Neural progenitor cell (in vitro differentiated cells): ENCODE results near the gene SLC17A4. TPM values are rescaled to one million over a fixed set of nuclear protein-coding genes. Genes with fewer than 3 reads are reported as not detected.
"Not testable (repeated sequence)": the region's sequence is repeated elsewhere in the genome, so short reads cannot be mapped to it uniquely, and the experiment has no call there.

Experiments used
- DNase-seq: peaks from one replicate; pipeline ENCODE4 v3.0.0-alpha.2; 2016; ENCODE audit warnings: low spot score
- H2AFZ ChIP-seq: fragments of 200-600 bp; sonication (generic); replicated peaks from 2 replicates; pipeline ENCODE4 v1.6.1; 2016; ENCODE audit warnings: antibody characterized with exemption
- H3F3A ChIP-seq: fragments of 200-600 bp; sonication (generic); 2 replicates; pipeline ENCODE4 v1.6.1; 2016; ENCODE audit warnings: antibody characterized with exemption, low read depth
- H3K27ac ChIP-seq: fragments of 200-600 bp; sonication (generic); 2 replicates; pipeline ENCODE4 v1.5.1; 2016; ENCODE audit warnings: mild to moderate bottlenecking
- H3K27me3 ChIP-seq: fragments of 200-600 bp; sonication (generic); 2 replicates; pipeline ENCODE4 v1.6.1; 2016; ENCODE audit warnings: mild to moderate bottlenecking, moderate library complexity
- H3K36me3 ChIP-seq: fragments of 200-600 bp; sonication (generic); 2 replicates; pipeline ENCODE4 v1.5.1; 2016
- H3K4me1 ChIP-seq: fragments of 200-600 bp; sonication (generic); 2 replicates; pipeline ENCODE4 v1.6.1; 2016; ENCODE audit warnings: mixed run types
- H3K4me2 ChIP-seq: fragments of 200-600 bp; sonication (generic); 2 replicates; pipeline ENCODE4 v1.6.1; 2016
- H3K4me3 ChIP-seq: fragments of 200-600 bp; sonication (generic); 2 replicates; pipeline ENCODE4 v1.5.1; 2016
- H3K79me2 ChIP-seq: fragments of 200-600 bp; sonication (generic); 2 replicates; pipeline ENCODE4 v1.6.1; 2016; ENCODE audit warnings: low read depth
- H3K9ac ChIP-seq: fragments of 200-600 bp; sonication (generic); 2 replicates; pipeline ENCODE4 v1.6.1; 2016
- H3K9me3 ChIP-seq: fragments of 200-600 bp; sonication (generic); 2 replicates; pipeline ENCODE4 v1.5.1; 2016; ENCODE audit warnings: low read depth
- H4K20me1 ChIP-seq: fragments of 200-600 bp; sonication (generic); 2 replicates; pipeline ENCODE4 v1.6.1; 2016; ENCODE audit warnings: low read depth
- H3K27ac Mint-ChIP-seq: 3 replicates; pipeline ENCODE4 v1.8.0; 2021; ENCODE audit warnings: mixed read lengths
- H3K27me3 Mint-ChIP-seq: 2 replicates; pipeline ENCODE4 v1.8.0; 2022; ENCODE audit warnings: low read depth, mild to moderate bottlenecking, inconsistent platforms, moderate library complexity, mixed read lengths; ENCODE audit not compliant: insufficient read depth
- H3K36me3 Mint-ChIP-seq: 3 replicates; pipeline ENCODE4 v1.8.0; 2021; ENCODE audit warnings: mixed read lengths
- H3K4me1 Mint-ChIP-seq: 3 replicates; pipeline ENCODE4 v1.8.0; 2021; ENCODE audit warnings: mixed read lengths
- H3K4me3 Mint-ChIP-seq: 3 replicates; pipeline ENCODE4 v1.8.0; 2021; ENCODE audit warnings: mild to moderate bottlenecking, moderate library complexity, mixed read lengths
- H3K9me3 Mint-ChIP-seq: 3 replicates; pipeline ENCODE4 v1.8.0; 2020; ENCODE audit warnings: mixed read lengths
- CTCF ChIP-seq: fragments of 200-600 bp; sonication (generic); IDR thresholded peaks from 2 replicates; pipeline ENCODE4 v1.5.1; 2017; ENCODE audit warnings: antibody characterized with exemption, mild to moderate bottlenecking
- EZH2 ChIP-seq: fragments of 200-600 bp; sonication (generic); IDR thresholded peaks from 2 replicates; pipeline ENCODE4 v1.6.1; 2017; ENCODE audit warnings: antibody characterized with exemption, mild to moderate bottlenecking, moderate library complexity
- EZH2phosphoT487 ChIP-seq: fragments of 200-600 bp; sonication (generic); IDR thresholded peaks from 2 replicates; pipeline ENCODE4 v1.6.1; 2017; ENCODE audit warnings: antibody characterized with exemption
- total RNA-seq: library from RNA; depleted of rRNA; stranded (reverse); fragments of >200 nt; gene quantifications from 2 replicates; pipeline ENCODE4 v1.2.3, GENCODE V29; 2015; ENCODE audit warnings: low replicate concordance

Gene SLC17A4
- total RNA-seq, 1 donor from 2014 or later, result not detected

DNA sequence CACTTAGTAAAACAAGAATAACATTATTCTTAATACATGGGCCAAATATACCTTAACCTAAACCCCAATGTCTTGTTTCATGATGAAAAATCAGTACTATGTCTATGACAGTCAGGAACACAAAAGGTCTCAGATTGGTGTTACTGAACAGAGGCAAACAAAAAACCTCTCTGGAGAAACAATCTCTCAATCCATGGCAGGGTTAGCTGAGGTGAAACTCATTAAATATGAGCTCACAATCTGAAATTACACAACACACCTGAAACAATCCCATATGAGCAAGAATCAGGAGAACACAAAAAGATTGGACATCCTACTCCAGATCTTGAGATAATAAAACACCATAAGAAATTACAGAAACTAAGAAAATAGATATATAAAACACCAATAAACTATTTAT is 6.5 kb upstream of the SLC17A4 start:
- Histone ChIP-seq H3K4me3 (no peak overlapping the region), H3K4me2 (no peak overlapping the region), H4K20me1 (no peaks in the 10 kb centered on the region), H3K4me1 (no peaks in the 10 kb centered on the region), H3K79me2 (no peaks in the 10 kb centered on the region), H3K27me3 (no peaks in the 10 kb centered on the region), H3K27ac (no peak overlapping the region), H3K36me3 (no peaks in the 10 kb centered on the region), H2AFZ (no peak overlapping the region), H3F3A (no peaks in the 10 kb centered on the region), H3K9ac (no peak overlapping the region), H3K9me3 (no peaks in the 10 kb centered on the region)
- Mint-ChIP-seq H3K36me3 (no peaks in the 10 kb centered on the region), H3K27ac (no peak overlapping the region), H3K4me1 (no peaks in the 10 kb centered on the region), H3K9me3 (no peaks in the 10 kb centered on the region), H3K4me3 (no peak overlapping the region), H3K27me3 (no peaks in the 10 kb centered on the region)
- DNase-seq, result no peak
- no peak for TF ChIP-seq EZH2phosphoT487
- no peak for TF ChIP-seq EZH2
- TF ChIP-seq CTCF, result no peak

GRCh38 chr6:25748601-25749517 is 5.7 kb upstream of the SLC17A4 start:
- not testable (repeated sequence) for H3K4me1 Mint-ChIP-seq, H3K27ac Mint-ChIP-seq, H3K4me1 ChIP-seq, H2AFZ ChIP-seq, H3K9me3 Mint-ChIP-seq, H3K36me3 Mint-ChIP-seq, H3K4me3 Mint-ChIP-seq, H3K4me3 ChIP-seq, H3K27ac ChIP-seq, H3K9me3 ChIP-seq, H3K9ac ChIP-seq, H3K27me3 Mint-ChIP-seq, H3F3A ChIP-seq, H4K20me1 ChIP-seq, DNase-seq, H3K79me2 ChIP-seq, H3K27me3 ChIP-seq, H3K36me3 ChIP-seq, H3K4me2 ChIP-seq

- no peaks in the 10 kb centered on the region for H3K4me1 Mint-ChIP-seq
- H3K36me3 ChIP-seq, result no peaks in the 10 kb centered on the region
- H3K27me3 ChIP-seq, result no peaks in the 10 kb centered on the region
- H3K9ac ChIP-seq, result no peak overlapping the region
- H3K4me3 ChIP-seq, result no peak overlapping the region
- H3K27ac ChIP-seq, result no peak overlapping the region
- no peaks in the 10 kb centered on the region for H3F3A ChIP-seq
- H3K9me3 Mint-ChIP-seq, result no peaks in the 10 kb centered on the region
- no peak overlapping the region for H2AFZ ChIP-seq
- H3K79me2 ChIP-seq, result no peaks in the 10 kb centered on the region
- no peaks in the 10 kb centered on the region for H3K9me3 ChIP-seq
- DNase-seq, result no peak
- TF ChIP-seq CTCF (no peak), EZH2phosphoT487 (no peak), EZH2 (no peak)
- no peaks in the 10 kb centered on the region for H3K27me3 Mint-ChIP-seq
- H3K4me2 ChIP-seq, result no peak overlapping the region
- no peaks in the 10 kb centered on the region for H4K20me1 ChIP-seq
- no peak overlapping the region for H3K27ac Mint-ChIP-seq
- no peak overlapping the region for H3K4me3 Mint-ChIP-seq
- no peaks in the 10 kb centered on the region for H3K4me1 ChIP-seq
- no peaks in the 10 kb centered on the region for H3K36me3 Mint-ChIP-seq
Observed at GRCh38 chr6:25749837-25750236, 4.7 kb upstream of the SLC17A4 start.

DNA sequence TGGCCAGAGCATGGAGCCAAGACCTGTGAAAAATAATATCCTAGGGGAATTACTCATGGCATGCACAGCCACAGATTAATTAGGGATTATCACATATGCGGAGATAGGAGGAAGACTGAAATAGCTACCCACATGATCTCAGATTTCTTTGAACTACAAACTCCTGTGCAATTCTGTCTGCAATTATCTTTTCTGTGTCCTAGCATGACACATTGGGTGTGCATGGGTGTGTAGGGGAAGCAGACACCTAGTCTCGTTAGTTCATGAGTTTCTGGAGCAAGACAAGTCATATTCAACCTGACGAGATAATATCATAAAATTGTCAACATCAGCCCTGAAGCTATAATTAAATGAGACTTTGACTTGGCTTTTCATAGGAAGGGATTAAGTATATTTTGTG is 3.6 kb upstream of the SLC17A4 start:
- Mint-ChIP-seq H3K4me3 (no peak overlapping the region), H3K27me3 (peaks cover 2% of the 10 kb centered on the region), H3K9me3 (no peaks in the 10 kb centered on the region), H3K27ac (no peak overlapping the region), H3K36me3 (no peaks in the 10 kb centered on the region), H3K4me1 (no peaks in the 10 kb centered on the region)
- H3K4me2 ChIP-seq, result no peak overlapping the region
- H3K27me3 ChIP-seq, result no peaks in the 10 kb centered on the region
- H3K9ac ChIP-seq, result no peak overlapping the region
- DNase-seq, result no peak
- H3K79me2 ChIP-seq, result no peaks in the 10 kb centered on the region
- no peaks in the 10 kb centered on the region for H3F3A ChIP-seq
- H4K20me1 ChIP-seq, result no peaks in the 10 kb centered on the region
- no peak overlapping the region for H2AFZ ChIP-seq
- H3K9me3 ChIP-seq, result no peaks in the 10 kb centered on the region
- H3K4me1 ChIP-seq, result no peaks in the 10 kb centered on the region
- no peak overlapping the region for H3K4me3 ChIP-seq
- TF ChIP-seq CTCF (no peak), EZH2phosphoT487 (no peak), EZH2 (no peak)
- no peak overlapping the region for H3K27ac ChIP-seq
- H3K36me3 ChIP-seq, result no peaks in the 10 kb centered on the region
